ENCODE measurements around the gene PAK3.

Gene PAK3

DNA sequence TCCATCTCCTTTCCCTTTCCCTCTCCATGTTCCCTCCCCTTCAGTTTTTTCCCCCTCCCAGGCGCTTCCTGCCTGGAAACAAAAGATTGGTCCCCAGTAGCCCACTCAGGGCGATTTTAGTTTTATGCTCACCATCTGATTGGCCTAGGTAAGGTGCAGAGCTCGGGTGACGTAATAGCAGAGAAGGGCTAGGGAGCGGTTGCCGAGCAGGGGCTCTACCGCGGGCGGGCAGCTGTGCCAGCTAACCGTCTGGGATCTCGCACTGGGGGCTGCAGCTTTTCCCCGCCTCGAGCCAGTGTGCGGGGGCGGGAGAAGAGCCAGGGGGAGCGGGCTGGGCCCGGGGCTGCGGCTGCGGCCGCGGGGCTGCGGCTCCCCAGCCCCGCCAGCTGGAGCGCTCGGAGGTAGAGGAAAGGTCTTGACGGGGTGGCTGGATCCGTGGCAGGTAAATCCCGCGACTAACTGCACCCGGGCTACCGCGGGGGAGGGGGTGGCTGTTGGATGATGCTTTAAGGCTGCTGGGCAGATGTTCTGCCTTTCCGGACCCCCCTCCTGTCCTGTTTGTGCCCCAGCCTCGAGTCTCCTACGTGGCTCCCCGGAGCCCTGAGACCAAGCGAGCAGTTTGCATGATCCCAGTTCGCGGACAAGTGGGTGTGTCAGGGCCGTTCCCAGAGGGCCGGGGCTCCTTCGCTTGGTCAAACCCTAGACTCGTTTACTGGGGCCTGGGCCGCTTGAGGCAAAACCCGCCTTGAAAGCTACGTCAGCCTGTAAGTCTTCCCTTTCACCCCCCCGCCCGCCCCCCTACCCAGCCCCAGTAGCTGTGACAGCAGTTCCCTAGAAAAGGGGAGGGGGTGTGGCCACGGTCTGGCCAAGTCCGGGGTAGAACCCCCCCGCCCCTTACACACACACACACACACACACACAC, at the start of gene PAK3:
Gene PAK3, plus strand, starts transcription at position 218 of the 922 bp plus-strand sequence. CDS start 26,913 bp downstream, outside the sequence.
- no peak for DNase-seq (ENCODE audit: low read depth in 4 of 4, low spot score in 1 of 4)

DNA sequence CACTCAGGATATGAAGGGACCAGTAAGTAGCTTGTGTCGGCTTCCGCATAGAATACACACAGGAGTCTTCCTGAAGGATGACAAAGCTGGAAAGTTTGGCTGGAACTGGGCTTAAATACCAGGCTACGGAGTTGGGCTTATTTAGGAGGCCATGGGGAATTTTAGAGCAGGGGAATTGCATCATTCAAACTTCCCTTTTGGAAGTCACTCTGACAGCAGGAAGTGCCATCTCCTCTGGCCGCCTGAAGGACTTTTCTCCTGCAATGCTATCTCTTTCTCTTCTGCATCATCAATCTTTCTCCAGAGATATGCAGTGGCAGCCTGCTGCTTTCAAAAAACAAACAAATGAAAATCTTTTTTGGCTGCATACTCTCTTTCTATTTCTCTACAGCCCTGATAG, 48.4 kb upstream of the PAK3 start:
- DNase-seq (ENCODE audit: low read depth in 4 of 4, low spot score in 1 of 4), result no peak

DNA sequence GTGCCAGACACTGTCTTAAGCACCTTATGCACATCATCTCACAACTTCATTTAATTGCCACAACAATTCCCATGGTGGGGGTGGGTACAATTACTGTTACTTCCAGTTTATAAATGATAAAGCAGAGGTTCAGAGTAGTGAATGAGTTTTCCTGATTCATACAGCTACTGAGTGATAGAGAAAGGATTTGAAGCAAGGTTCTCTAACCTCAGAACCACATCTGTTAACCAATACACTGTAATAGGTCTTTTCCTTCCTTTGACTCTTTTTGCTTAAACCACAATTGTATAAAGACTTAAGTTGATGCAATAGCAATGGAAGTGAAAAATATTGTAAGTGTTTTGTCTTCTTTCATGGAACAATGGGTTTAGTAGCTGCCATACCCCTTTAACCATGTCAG, 43.5 kb upstream of the PAK3 start:
- DNase-seq (ENCODE audit: low read depth in 4 of 4, low spot score in 1 of 4), result no peak

DNA sequence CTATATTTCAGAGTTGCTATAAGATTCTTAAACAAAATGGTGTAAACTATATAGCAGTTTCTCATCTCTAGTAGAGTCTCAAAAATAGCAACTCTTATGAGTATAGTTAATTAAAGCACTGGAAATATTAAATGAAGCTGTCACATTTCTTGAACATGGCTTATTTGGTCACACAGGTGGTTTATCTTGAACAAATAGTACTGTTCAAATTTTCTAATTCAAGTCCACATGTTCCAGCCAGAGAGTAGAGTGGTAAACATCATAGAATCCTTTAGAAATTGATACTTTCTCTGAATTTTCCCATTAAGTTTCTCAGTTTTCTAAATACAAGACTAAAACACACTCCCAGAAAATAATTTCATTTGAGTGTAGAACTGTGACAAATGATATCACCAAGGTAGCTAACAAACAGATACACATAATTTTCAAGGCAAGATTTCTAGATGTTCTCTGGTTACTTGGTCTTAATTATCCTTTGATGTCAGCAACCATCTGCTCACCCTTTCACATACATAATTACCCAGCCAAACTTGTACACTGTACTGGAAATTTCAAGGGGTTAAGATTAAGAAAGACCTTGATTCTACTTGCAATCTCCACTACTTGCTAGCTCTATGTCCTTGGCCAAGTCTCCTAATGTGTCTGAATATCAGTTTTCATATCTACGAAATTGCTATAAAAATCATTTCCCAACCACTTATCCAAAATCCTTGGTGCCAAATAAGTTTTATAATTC, 24.3 kb upstream of the PAK3 start:
- DNase-seq (ENCODE audit: low read depth in 4 of 4, low spot score in 1 of 4), result no peak

DNA sequence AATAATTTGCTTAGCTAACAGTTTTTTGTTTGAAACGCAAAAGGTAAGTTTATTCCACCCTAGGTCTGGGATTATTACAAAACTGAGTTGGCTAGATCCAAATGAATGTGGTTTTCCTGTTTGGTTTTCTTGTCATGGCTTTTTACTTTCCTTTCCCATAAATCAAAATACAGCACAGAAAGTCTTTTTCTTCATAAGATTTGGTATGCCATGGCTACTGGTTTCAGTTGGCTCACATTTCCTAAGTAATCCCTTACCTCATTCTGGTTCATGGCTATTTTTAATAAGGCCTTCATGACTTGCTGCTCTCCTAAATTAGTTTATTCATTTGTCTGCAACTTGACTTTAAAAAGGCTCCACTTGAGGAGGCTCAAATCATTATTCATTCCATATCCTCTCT, 12.9 kb upstream of the PAK3 start:
- no peak for DNase-seq (ENCODE audit: low read depth in 4 of 4, low spot score in 1 of 4)

DNA sequence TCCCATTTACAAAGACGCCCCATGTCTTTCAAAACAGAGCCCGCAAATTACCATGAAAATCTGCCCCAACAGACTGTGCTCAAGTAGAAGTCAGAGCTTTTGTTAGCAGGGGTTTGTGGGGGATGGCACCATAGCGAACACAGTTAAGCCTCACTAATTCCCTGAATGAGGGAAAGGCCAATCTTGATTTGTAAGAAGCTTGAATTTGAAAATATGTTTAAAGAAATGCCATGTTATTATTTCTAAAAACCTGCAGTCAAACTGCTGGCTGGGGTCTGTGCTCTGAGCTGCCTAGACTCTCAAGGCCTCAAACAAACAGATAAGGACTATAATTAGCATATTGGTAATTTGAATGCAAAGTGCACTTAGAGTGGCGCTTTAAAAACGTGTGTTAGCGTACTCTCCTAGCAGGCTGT, 9.4 kb upstream of the PAK3 start:
- no peak for DNase-seq (ENCODE audit: low read depth in 4 of 4, low spot score in 1 of 4)

DNA sequence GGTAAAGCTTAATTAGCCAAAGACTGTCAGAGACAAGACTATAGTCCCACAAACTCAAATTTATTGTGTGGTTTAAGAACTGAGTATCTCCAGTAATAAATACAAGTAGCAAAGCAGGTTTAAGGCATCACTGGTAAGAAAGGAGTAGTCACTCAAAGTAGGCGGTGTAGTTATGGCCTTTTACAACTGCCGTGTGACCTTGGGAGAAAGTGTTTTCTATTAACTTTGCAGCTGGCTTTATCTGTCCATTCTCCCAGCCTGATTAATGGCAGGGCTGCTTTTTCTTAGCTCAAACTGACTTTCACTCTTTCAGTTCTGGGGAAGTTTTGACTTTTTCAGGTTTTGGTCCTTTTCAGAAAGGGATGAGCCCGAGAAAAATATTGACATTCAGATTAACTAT, 7.4 kb upstream of the PAK3 start:
- DNase-seq (ENCODE audit: low read depth in 4 of 4, low spot score in 1 of 4), result no peak

DNA sequence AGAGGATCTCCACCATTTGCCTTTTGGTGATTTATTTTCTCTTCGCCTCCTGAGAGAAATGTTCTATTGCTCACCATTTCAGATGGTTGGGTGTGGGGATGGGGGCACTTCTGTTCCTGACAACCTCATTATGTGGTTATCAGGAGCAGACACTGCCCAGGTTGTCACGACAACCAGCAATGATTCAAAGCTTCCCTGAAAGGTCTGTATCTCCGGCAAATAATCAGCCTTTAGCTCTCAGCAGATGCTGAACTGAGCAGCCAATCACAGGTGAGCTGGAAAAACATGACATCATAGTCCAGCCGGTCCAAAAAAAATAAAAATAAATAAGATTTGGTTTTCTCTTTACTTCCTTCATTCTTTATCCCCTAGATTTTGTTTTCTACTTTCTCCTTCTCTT, 5.5 kb upstream of the PAK3 start:
- DNase-seq (ENCODE audit: low read depth in 4 of 4, low spot score in 1 of 4), result no peak

DNA sequence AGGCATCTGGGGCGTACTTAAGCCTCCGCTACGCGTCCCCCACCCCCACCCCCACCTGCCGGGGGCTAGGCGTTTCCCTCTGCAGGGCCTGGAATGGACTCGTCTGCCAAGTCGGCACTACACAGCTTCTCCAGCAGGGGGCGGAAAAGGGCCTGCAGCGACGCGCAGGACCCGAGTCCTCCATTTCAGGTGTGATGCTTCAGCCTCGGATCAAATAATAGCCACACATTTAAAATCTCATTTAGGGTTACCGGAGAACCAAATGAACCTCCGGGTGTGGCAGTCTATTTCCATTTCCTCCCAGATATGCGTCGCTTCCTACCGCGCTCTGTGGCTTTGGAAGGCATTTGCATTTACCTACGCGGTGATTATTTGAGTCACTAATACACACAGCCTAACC, 2.9 kb downstream of the PAK3 start:
- peak; percentile 23 to 54 (median 32) for DNase-seq (ENCODE audit: low read depth in 4 of 4, low spot score in 1 of 4)

DNA sequence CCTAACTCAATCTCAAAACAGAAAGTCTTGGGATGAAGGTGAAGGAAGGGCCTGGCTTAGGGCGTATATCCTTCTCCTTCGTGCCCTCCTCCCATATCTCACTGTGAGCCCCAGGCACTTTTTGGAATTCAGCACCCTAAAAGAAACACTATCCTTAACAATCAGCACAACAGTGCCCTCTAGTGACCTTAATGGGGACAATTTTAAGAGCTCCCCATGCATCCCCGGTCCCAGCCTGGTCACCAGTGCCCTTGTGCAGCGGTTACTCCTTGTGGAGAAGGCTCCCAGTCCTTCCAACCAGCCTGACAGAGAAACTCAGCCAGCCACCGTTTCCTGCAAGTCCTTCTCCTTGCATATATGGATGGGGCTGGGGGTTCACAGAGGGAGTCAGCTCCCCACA, 4.2 kb downstream of the PAK3 start:
- DNase-seq (ENCODE audit: low read depth in 4 of 4, low spot score in 1 of 4), result no peak

DNA sequence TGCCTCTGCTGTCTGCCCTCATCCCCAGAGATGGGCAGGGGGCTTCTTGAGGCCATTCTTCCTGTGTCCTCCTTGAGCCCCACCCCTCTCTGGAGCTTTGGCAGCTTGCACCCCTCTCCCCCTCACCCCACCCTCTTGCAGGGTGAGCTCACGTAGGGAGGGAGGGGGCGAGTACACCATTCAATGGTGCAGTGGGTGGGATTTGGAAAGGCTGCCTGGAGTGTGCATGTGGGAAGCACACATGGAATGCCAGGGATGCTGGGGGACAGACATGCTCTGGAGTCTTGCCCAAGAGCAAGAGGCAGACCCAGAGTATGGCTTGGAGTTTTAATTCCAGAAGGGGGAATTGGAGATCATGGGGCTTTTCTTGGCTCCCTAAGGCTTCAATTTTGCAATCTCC, 5.6 kb downstream of the PAK3 start:
- DNase-seq (ENCODE audit: low read depth in 4 of 4, low spot score in 1 of 4), result no peak

DNA sequence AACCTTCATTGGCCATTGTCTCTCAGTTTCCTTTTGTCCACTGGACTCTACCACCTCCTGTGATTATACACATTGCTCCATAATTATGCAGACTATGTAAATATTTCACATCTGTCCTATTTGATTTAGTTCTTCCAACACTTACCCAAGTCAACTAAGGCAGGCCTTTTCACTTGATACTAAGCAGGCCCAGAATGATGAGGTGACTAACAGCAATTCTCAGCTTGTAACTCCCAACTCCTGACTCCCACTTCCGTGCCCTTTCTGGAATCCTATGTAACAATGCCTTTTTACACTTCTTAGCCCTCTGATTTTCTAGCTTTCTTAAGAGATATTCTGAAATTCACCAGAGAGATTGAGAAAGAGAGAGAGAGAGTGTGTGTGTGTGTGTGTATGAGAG, 6.6 kb downstream of the PAK3 start:
- no peak for DNase-seq (ENCODE audit: low read depth in 4 of 4, low spot score in 1 of 4)

DNA sequence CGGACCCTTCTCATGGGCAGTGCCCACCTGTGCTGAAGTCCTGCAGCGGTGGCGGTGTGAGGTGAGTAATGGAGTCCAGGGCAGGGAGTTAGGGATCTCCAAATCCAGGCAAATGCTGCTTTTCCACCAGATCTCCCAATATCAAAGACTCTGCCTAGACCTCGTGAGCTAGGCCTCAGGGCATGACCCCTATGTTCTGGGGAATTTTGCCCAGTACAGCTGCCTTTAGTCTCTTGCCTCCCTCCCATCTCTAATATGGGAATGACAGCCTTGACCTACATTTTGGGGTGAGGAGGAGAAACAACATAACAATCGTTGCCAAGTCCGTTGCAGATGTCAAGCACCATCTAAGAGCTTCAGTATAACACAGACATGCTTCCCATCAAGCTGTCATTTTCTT, 7.3 kb downstream of the PAK3 start:
- DNase-seq (ENCODE audit: low read depth in 4 of 4, low spot score in 1 of 4), result no peak

DNA sequence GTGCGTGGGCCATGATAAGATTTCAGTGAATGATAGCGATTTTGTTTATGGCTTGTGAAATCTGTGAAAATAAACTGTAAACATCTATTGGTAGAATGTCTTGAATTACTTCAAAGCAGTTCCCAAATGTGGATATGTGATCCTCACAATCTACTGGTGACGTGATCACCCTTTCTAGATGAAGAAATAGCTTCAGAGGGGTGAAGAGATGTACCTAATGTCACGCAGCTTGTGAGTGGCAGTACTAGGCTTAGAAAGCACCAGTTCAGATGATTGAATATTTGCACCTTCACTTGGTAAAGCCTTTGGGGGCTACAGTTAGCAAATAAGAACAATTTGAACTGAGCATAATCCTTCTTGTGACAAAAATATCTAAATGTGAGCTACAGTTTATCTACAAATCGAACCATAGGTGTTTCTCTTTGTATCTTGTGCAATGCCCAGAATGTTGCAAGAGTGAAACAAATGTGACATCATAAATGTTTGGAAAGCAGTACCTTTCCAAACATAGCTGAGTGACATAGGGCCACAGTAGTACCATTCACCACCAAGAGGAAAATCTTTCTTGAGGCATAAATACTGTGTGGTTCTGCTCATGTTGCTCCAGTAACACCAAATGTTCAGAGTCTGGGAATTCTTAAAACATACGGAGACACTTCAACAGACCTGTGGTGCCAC, 14.2 kb downstream of the PAK3 start:
- no peak for DNase-seq (ENCODE audit: low read depth in 4 of 4, low spot score in 1 of 4)

DNA sequence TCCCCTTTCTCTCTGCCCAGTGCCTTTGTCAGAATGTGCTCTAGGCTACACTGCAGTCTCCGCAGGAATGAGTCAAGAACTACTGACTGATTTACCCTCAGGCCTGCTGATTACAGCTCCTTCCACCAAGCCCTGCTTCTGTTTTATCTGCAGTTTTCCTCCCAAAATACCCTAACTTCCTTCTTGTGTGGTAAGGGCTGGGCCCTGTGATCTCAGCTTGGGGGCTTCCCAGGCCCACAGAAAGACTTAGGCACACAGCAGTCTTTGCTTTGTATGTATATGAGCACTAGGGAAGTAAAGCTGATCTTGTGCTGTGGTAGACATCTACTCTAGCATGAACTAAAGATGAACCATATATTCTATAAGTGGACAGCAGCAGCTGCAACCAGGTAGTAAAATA, 18.8 kb downstream of the PAK3 start:
- DNase-seq (ENCODE audit: low read depth in 4 of 4, low spot score in 1 of 4), result no peak

DNA sequence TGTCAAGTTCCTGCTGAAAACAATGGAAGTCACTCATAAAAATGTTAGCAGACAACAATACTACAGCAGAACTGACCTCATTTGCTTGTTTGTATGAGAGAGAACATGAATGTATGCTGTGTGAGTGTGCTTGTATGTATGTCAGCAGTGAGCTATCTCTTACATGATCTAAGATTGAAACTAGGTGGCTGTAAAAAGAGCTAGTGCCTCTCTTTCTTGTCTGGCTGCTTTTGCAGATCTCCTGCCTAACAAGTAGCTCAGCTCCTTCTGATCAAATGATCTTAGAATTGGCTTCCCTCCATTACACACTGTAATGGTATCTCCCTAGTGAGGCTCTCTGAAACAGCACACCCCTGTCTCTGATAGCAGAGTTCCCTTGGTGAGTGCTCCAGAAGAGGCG, 20.7 kb downstream of the PAK3 start:
- DNase-seq (ENCODE audit: low read depth in 4 of 4, low spot score in 1 of 4), result no peak

DNA sequence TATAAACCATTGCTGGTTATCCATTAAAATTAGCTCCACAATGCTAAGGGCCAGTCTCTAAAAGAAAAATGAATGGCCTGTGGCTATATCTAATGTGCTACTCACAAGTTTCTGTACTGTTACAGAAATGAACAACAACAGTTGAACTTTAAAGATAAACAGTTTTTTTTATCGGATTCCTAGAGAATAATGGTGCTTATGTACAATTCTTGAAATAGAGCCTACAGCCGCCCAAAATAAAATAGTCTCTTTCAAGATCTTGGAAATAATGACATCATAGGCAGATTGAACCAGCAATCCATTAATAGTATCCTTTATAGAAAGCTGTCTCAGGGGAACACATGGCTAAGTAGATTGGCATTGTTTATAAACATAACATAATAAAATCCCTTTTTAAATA, 23.4 kb downstream of the PAK3 start:
- no peak for DNase-seq (ENCODE audit: low read depth in 4 of 4, low spot score in 1 of 4)

DNA sequence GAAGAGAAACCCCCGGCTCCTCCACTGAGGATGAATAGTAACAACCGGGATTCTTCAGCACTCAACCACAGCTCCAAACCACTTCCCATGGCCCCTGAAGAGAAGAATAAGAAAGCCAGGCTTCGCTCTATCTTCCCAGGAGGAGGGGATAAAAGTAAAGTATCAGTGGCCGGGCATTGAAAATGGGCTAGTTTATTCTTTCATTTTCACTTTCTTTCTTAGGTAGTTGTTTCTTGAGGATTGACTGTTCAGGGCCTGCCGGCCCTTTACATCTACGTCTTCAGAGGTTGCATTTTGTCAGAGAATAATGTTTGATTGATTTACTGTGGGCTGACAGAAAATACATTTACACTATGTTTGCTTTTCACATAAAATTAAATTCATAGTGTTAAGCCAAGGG, 27.1 kb downstream of the PAK3 start:
- no peak for DNase-seq (ENCODE audit: low read depth in 4 of 4, low spot score in 1 of 4)

DNA sequence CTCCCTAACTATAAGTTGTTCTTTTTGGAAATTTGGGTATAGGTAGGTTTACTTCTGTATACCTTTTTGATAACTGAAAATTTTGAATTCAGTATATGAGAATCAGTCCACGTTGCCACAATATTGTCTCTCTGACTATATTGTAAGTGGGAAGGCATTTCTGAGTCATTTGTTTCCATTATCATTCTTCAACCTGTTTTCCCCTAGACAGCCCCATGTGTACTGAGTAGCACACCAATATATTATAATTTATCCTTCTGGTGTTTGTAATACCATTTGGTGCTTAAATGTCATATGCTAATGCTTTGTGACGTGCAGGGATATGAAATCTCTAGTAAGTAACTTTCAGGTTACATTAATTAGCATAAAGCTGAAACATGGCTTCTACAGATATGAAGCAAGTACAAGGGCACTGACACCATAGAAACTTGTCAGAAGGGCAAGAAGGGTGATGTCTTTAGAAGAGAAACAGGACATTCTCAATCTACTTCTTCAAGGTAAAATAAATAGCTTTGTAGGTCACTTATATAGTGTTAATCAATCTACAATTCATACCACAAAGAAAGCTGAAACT, 27.7 kb downstream of the PAK3 start:
- no peak for DNase-seq (ENCODE audit: low read depth in 4 of 4, low spot score in 1 of 4)

DNA sequence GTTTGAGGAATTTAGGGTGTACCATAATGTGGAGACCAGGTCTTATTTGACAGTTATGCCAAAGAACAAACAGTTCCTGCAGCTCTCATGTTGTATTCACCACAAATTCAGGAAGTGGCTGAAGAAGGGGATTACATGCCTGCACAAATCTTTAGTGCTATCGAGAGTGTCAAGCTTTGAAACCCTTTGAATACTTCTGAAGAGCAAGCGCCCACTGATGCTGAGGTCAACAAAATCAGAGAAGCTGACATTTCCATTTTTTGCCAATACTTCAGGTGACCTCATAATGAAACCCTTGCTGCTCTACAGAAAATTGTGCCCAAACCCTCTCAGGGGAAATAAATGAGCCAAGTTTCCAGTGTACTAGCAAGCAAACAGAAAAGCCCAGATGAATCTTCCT, 28.4 kb downstream of the PAK3 start:
- no peak for DNase-seq (ENCODE audit: low read depth in 4 of 4, low spot score in 1 of 4)

DNA sequence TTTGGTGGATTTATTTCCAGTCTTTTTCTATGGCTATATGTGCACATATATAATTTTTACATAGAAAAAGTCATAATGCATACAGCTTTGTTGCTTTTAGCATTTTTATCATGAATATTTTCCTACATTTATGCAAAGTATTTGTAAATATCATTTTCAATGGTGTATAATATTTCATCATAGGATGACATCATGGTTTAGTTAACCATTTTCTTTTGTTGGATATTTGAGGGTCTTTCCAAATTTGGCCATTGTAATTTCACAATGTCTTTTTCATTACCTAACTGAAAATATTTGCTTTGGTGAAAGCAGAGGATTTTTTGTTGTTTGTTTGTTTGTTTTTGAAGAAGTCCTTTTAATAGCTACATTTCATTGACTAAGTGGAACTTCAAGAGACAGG, 31.0 kb downstream of the PAK3 start:
- DNase-seq (ENCODE audit: low read depth in 4 of 4, low spot score in 1 of 4), result no peak

DNA sequence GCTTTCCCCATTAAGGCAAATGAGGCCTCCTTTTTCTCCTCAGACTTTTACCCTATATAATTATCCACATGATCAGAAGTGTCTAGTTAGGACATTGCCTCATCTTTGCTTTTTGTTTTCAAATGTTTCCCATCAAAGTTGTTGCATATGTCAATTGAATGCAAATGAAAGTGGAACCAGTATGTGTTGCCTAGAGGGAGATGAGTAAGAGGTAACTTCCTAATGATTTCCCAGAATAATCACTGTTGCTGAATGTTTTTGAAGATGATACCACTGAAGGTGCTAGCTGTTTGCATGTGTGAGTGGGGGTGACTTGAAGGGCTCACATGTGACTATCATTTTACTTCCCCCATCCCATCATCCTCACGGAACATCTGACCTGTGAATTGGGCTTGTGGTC, 33.9 kb downstream of the PAK3 start:
- no peak for DNase-seq (ENCODE audit: low read depth in 4 of 4, low spot score in 1 of 4)
